Measurements from ENCODE around the gene NMU.

DNA sequence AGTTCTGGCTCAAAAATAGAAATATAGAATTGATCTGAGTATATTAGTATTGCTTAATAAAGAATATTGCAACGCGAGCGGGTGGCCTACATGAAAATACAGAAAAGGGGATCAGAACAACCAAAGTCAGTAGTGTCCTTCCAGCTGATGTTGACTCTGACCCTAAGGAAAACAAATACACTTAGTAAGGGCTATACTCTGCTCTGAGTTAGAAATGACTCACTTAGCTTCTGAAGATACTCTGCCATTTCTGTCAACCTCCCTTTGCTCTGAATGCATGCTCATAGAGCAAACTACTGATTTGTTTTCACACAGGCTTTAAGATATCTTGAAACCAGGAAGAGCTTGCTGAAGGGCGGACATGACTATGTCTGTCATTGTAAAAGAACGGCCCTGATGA lies 22.6 kb upstream of the NMU start:
- no peak for TF ChIP-seq EP300 (IDR thresholded peaks at IDR 0.05; ENCODE audit: borderline replicate concordance in 1 of 2, control insufficient read depth in 1 of 2, low read depth in 2 of 2, low read length in 2 of 2)
- no peak for TF ChIP-seq MTA2 (IDR thresholded peaks at IDR 0.05; ENCODE audit: low read depth)
- TF ChIP-seq, protein P1, sequence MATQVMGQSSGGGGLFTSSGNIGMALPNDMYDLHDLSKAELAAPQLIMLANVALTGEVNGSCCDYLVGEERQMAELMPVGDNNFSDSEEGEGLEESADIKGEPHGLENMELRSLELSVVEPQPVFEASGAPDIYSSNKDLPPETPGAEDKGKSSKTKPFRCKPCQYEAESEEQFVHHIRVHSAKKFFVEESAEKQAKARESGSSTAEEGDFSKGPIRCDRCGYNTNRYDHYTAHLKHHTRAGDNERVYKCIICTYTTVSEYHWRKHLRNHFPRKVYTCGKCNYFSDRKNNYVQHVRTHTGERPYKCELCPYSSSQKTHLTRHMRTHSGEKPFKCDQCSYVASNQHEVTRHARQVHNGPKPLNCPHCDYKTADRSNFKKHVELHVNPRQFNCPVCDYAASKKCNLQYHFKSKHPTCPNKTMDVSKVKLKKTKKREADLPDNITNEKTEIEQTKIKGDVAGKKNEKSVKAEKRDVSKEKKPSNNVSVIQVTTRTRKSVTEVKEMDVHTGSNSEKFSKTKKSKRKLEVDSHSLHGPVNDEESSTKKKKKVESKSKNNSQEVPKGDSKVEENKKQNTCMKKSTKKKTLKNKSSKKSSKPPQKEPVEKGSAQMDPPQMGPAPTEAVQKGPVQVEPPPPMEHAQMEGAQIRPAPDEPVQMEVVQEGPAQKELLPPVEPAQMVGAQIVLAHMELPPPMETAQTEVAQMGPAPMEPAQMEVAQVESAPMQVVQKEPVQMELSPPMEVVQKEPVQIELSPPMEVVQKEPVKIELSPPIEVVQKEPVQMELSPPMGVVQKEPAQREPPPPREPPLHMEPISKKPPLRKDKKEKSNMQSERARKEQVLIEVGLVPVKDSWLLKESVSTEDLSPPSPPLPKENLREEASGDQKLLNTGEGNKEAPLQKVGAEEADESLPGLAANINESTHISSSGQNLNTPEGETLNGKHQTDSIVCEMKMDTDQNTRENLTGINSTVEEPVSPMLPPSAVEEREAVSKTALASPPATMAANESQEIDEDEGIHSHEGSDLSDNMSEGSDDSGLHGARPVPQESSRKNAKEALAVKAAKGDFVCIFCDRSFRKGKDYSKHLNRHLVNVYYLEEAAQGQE (IDR thresholded peaks at IDR 0.05; ENCODE audit: low read depth, low read length), result no peak

Measured in GM12878 (cell line).